Measurements from ENCODE around the gene ATP1A3.
"Not testable (repeated sequence)": the region's sequence is repeated elsewhere in the genome, so short reads cannot be mapped to it uniquely, and the experiment has no call there.

Gene ATP1A3

GRCh38 chr19:42010245-42011126, 16.5 kb upstream of the ATP1A3 start:
- no peak for DNase-seq

GRCh38 chr19:42006569-42006968, 12.5 kb upstream of the ATP1A3 start:
- no peak for DNase-seq

GRCh38 chr19:42005504-42005903, 11.5 kb upstream of the ATP1A3 start:
- DNase-seq, result no peak

- no peak for DNase-seq
These were observed 9.7 kb upstream of the ATP1A3 start for GRCh38 chr19:42003506-42004294.

GRCh38 chr19:41999878-42000208, 5.8 kb upstream of the ATP1A3 start:
- DNase-seq, result no peak

- DNase-seq, result no peak
These were observed 5.2 kb upstream of the ATP1A3 start for GRCh38 chr19:41999071-41999877.

- DNase-seq, result peak; percentile 19 to 72 (median 45)
These were observed 4.4 kb upstream of the ATP1A3 start for GRCh38 chr19:41998246-41999020.

- no peak for DNase-seq
These were observed 3.8 kb upstream of the ATP1A3 start for GRCh38 chr19:41997851-41998229.

- peak; percentile 41 to 74 (median 57) for DNase-seq
These were observed 3.3 kb upstream of the ATP1A3 start for GRCh38 chr19:41997121-41997850.

GRCh38 chr19:41995959-41996797, 2.1 kb upstream of the ATP1A3 start:
- no peak for DNase-seq

- no peak for DNase-seq
These were observed 1.2 kb upstream of the ATP1A3 start for GRCh38 chr19:41994994-41995958.

GRCh38 chr19:41994521-41994971, 516 bp upstream of the ATP1A3 start:
- DNase-seq, result no peak

- DNase-seq, result not testable (repeated sequence)
These were observed 2.0 kb downstream of the ATP1A3 start for GRCh38 chr19:41991925-41992569.

GRCh38 chr19:41991025-41991424, 3.0 kb downstream of the ATP1A3 start:
- no peak for DNase-seq

GRCh38 chr19:41990615-41991014, 3.4 kb downstream of the ATP1A3 start:
- no peak for DNase-seq

- no peak for DNase-seq
These were observed 4.0 kb downstream of the ATP1A3 start for GRCh38 chr19:41990028-41990427.

GRCh38 chr19:41988947-41989346, 5.1 kb downstream of the ATP1A3 start:
- no peak for DNase-seq

GRCh38 chr19:41987141-41987860, 6.7 kb downstream of the ATP1A3 start:
- DNase-seq, result no peak
